ENCODE results near the gene CCR6.

DNA sequence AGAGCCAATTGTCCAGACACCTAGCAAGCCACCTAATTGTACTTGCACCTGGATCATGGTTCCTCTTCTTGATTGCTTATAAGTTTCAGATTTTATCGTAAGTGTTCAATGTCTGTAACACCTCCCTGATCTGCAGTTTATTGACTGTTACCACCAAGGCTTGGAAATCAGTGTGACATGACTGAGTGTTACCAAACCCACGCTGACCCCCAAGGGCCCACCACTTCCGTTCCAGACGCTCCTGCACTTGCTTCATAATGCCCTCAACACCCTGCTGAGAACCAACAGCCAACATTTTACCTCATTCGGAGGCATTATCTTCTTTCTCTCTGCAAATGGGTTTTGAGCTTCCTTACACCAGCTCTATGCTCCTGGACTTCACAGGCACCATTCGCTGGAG lies 6.3 kb downstream of the CCR6 start:
- TF ChIP-seq CTCF (IDR thresholded peaks at IDR 0.05; ENCODE audit: low read depth, low read length) (no peak), EZH2phosphoT487 (IDR thresholded peaks at IDR 0.05; ENCODE audit: low read depth) (no peak)
